ENCODE results near the gene SUPT4H1.

Gene SUPT4H1

DNA sequence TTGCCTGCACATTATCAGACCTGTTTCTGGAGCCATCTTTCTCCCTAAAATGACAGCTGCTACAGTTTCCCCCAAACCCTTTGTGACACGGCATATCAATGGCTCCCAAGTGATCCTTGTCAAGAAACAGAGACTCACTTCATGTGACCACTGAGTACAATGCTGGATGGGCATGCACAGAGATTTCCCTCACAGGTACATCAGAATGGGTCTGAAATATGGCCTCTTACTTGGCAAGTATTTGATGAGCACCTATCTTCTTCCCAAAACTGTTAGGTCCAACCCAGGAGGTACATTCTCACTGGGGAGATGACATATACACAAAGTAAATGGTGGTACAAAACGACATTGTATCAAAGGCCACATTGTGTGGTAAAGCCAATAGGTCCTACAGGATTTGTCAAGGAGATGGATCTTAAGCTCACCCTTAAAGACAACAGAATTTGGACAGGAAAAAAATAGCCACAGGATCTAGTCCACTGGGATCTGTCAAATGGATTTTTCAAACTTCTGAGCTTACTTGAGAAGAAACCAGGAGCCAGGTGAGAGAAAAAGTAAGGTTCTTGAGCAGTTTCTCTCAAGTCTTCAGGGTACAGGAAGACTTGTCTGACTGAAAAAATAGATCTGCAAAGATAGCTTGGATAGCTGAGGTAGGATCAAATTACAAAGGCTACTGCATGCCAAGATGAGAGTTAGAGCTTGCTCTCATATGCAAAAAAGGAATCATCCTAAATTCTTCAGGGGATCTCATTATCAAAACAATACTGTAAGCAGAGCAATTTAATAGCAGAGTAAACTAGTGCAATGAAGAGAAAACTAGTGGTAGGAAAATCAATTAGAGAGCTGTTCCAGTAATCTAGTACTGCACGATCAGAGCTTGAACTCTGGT, 36.5 kb upstream of the SUPT4H1 start:
- no peak for TF ChIP-seq FOXP2 (optimal IDR thresholded peaks at IDR 0.05; ENCODE audit: borderline replicate concordance, extremely low read depth, extremely low read length, insufficient read depth)
- TF ChIP-seq, protein P1, sequence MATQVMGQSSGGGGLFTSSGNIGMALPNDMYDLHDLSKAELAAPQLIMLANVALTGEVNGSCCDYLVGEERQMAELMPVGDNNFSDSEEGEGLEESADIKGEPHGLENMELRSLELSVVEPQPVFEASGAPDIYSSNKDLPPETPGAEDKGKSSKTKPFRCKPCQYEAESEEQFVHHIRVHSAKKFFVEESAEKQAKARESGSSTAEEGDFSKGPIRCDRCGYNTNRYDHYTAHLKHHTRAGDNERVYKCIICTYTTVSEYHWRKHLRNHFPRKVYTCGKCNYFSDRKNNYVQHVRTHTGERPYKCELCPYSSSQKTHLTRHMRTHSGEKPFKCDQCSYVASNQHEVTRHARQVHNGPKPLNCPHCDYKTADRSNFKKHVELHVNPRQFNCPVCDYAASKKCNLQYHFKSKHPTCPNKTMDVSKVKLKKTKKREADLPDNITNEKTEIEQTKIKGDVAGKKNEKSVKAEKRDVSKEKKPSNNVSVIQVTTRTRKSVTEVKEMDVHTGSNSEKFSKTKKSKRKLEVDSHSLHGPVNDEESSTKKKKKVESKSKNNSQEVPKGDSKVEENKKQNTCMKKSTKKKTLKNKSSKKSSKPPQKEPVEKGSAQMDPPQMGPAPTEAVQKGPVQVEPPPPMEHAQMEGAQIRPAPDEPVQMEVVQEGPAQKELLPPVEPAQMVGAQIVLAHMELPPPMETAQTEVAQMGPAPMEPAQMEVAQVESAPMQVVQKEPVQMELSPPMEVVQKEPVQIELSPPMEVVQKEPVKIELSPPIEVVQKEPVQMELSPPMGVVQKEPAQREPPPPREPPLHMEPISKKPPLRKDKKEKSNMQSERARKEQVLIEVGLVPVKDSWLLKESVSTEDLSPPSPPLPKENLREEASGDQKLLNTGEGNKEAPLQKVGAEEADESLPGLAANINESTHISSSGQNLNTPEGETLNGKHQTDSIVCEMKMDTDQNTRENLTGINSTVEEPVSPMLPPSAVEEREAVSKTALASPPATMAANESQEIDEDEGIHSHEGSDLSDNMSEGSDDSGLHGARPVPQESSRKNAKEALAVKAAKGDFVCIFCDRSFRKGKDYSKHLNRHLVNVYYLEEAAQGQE (IDR thresholded peaks at IDR 0.05; ENCODE audit: insufficient read depth in 1 of 2, low read depth in 2 of 2, low read length in 2 of 2) = no peak
- TF ChIP-seq TAF1 (IDR thresholded peaks at IDR 0.05; ENCODE audit: borderline replicate concordance, insufficient read depth, low read length) = no peak
- TF ChIP-seq SIN3A (IDR thresholded peaks at IDR 0.05; ENCODE audit: borderline replicate concordance, insufficient read depth, low read length) = no peak
- TF ChIP-seq POLR2AphosphoS5 (IDR thresholded peaks at IDR 0.05; ENCODE audit: low read depth, low read length) = no peak

DNA sequence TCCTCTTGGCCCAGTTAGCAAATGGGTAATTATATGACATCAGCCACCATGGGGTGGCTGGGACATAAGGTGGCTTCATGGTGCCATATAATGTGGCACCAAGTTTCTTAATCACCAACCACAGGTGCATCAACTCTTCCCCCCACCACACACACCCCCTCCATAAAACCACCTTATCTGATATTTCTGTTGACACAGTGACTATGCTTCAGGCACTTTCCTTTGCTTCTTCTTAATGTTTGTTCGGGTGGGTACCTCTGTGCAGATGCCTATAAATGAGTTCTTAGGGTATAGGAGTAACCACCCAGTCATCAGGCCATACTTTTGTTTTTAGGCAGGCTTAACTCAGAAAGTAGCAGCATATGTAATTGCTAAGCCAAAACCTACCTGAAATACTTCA, 35.8 kb upstream of the SUPT4H1 start:
- TF ChIP-seq FOXP2 (optimal IDR thresholded peaks at IDR 0.05; ENCODE audit: borderline replicate concordance, extremely low read depth, extremely low read length, insufficient read depth) = no peak
- TF ChIP-seq POLR2AphosphoS5 (IDR thresholded peaks at IDR 0.05; ENCODE audit: low read depth, low read length) = no peak
- no peak for TF ChIP-seq TAF1 (IDR thresholded peaks at IDR 0.05; ENCODE audit: borderline replicate concordance, insufficient read depth, low read length)
- TF ChIP-seq, protein P1 (IDR thresholded peaks at IDR 0.05; ENCODE audit: insufficient read depth in 1 of 2, low read depth in 2 of 2, low read length in 2 of 2) = no peak
- no peak for TF ChIP-seq SIN3A (IDR thresholded peaks at IDR 0.05; ENCODE audit: borderline replicate concordance, insufficient read depth, low read length)

DNA sequence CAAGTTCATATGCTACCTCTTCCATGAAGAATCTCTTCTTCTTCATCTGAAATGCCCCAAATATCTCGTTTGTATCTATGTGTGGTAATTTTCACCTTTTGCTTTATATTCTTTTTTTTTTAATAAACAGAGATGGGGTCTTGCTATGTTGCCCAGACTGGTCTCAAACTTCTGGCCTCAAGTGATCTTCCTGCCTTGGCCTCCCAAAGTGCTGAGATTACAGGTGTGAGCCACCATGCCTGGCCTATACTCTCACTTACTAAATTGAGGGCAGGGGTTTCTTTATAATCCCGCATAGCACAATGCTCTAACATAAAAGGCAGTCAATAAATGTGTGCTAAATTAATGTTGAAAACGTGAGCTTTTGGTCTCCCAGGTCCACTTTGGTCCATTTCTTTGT, 34.7 kb upstream of the SUPT4H1 start:
- TF ChIP-seq FOXP2 (optimal IDR thresholded peaks at IDR 0.05; ENCODE audit: borderline replicate concordance, extremely low read depth, extremely low read length, insufficient read depth) (no peak), TAF1 (IDR thresholded peaks at IDR 0.05; ENCODE audit: borderline replicate concordance, insufficient read depth, low read length) (no peak), POLR2AphosphoS5 (IDR thresholded peaks at IDR 0.05; ENCODE audit: low read depth, low read length) (no peak), SIN3A (IDR thresholded peaks at IDR 0.05; ENCODE audit: borderline replicate concordance, insufficient read depth, low read length) (no peak)
- TF ChIP-seq, protein P1 (IDR thresholded peaks at IDR 0.05; ENCODE audit: insufficient read depth in 1 of 2, low read depth in 2 of 2, low read length in 2 of 2) = no peak

DNA sequence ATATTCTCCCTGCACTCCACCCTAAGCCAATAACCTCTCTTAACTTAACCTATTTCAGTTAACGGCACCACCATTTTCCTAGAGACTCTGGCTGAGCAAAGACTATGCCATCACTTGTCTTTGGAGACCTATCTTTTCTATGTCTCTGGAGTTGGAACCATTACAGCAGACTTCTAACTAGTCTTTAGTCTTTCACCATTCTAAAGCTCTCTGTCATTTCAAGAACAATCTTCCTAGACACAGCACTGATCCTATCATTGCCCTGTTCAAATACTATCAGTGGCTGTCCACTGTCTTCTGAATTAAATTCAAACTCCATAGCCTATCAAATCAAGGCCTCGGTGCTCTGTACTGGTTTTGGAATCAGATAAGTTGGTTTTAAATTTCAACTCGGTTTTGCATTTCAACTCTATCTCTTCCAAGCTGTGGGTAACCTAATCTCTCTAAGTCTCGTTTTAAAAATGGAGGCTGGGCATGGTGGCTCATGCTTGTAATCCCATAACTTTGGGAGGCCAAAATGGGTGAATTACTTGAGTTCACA, 33.4 kb upstream of the SUPT4H1 start:
- TF ChIP-seq POLR2AphosphoS5 (IDR thresholded peaks at IDR 0.05; ENCODE audit: low read depth, low read length) = no peak
- TF ChIP-seq, protein P1 (IDR thresholded peaks at IDR 0.05; ENCODE audit: insufficient read depth in 1 of 2, low read depth in 2 of 2, low read length in 2 of 2) = no peak
- no peak for TF ChIP-seq FOXP2 (optimal IDR thresholded peaks at IDR 0.05; ENCODE audit: borderline replicate concordance, extremely low read depth, extremely low read length, insufficient read depth)
- TF ChIP-seq TAF1 (IDR thresholded peaks at IDR 0.05; ENCODE audit: borderline replicate concordance, insufficient read depth, low read length) = no peak
- TF ChIP-seq SIN3A (IDR thresholded peaks at IDR 0.05; ENCODE audit: borderline replicate concordance, insufficient read depth, low read length) = no peak
